ENCODE measurements around the gene PMIS2. TPM values are rescaled to one million over a fixed set of nuclear protein-coding genes. Genes with fewer than 3 reads are reported as not detected.

PMIS2 gene
- total RNA-seq, 1 donor, result not detected

GRCh38 chr19:35566738-35567137, 19.2 kb upstream of the PMIS2 start:
- TF ChIP-seq, protein P1, sequence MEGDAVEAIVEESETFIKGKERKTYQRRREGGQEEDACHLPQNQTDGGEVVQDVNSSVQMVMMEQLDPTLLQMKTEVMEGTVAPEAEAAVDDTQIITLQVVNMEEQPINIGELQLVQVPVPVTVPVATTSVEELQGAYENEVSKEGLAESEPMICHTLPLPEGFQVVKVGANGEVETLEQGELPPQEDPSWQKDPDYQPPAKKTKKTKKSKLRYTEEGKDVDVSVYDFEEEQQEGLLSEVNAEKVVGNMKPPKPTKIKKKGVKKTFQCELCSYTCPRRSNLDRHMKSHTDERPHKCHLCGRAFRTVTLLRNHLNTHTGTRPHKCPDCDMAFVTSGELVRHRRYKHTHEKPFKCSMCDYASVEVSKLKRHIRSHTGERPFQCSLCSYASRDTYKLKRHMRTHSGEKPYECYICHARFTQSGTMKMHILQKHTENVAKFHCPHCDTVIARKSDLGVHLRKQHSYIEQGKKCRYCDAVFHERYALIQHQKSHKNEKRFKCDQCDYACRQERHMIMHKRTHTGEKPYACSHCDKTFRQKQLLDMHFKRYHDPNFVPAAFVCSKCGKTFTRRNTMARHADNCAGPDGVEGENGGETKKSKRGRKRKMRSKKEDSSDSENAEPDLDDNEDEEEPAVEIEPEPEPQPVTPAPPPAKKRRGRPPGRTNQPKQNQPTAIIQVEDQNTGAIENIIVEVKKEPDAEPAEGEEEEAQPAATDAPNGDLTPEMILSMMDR (IDR thresholded peaks at IDR 0.05; ENCODE audit: insufficient read depth, low read depth, low read length), result no peak
- H3K4me3 ChIP-seq (ENCODE audit: low read depth, low read length), result no peak overlapping the region
- no peak for DNase-seq (ENCODE audit: low read depth)

- TF ChIP-seq, protein P1 (IDR thresholded peaks at IDR 0.05; ENCODE audit: insufficient read depth, low read depth, low read length), result no peak
- H3K4me3 ChIP-seq (ENCODE audit: low read depth, low read length), result no peak overlapping the region
- DNase-seq (ENCODE audit: low read depth), result no peak
Measured at GRCh38 chr19:35569281-35569781, 16.6 kb upstream of the PMIS2 start.

DNA sequence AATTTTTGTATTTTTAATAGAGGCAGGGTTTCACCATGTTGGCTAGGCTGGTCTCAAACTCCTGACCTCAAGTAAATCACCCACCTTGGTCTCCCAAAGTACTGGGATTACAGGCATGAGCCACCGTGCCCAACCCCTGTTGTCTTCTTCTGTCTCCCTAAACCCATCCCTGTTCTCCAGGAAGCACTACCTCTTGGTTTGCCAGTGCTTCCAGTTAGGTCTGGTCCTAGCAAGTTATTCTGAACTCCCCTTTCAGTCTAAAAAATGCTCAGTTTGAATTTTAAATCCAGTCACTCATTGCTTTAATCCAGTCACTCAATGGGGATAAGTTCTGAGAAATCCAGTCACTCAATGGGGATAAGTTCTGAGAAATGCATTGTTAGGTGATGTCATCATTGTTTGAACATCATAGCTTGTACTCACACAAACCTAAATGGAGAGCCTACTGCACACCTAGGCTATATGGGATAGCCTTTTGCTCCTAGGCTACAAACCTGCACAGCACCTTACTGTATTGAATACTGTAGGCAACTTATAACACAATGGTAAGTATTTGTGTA, 14.5 kb upstream of the PMIS2 start:
- no peak overlapping the region for H3K4me3 ChIP-seq (ENCODE audit: low read depth, low read length)
- TF ChIP-seq, protein P1 (IDR thresholded peaks at IDR 0.05; ENCODE audit: insufficient read depth, low read depth, low read length), result no peak
- no peak for DNase-seq (ENCODE audit: low read depth)

DNA sequence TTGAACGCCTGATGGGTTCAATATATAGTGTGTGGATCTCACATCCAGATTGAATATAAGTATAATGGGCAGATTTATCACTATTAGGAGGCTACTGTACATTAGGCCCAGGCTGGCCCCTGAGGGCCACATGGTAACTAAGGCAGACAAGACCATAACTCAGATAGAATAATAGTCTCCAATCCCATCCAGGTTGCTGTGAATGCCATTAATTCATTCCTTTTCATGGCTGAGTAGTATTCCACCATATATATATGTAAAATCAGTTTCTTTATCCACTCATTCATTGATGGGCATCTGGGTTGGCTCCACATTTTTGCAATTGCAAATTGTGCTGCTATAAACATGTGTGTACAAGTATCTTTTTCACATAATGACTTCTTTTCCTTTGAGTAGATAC, 8.1 kb upstream of the PMIS2 start:
- TF ChIP-seq, protein P1 (IDR thresholded peaks at IDR 0.05; ENCODE audit: insufficient read depth, low read depth, low read length), result no peak
- no peak overlapping the region for H3K4me3 ChIP-seq (ENCODE audit: low read depth, low read length)
- no peak for DNase-seq (ENCODE audit: low read depth)

DNA sequence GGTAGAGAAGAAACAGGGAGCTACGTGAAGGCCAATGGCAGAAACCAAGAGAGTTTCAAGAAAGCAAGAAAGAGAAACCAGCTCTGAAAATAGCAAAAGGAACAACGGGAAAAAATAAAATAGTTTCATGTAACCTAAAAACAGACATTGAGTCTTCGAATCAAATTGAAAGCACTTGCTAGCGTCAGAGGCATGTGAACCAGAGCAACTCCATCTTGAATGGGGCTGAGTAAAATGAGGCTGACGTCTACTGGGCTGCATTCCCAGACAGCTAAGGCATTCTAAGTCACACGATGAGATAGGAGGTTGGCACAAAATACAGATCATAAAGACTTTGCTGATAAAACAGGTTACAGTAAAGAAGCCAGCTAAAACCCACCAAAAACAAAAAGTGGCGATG, 7.3 kb upstream of the PMIS2 start:
- H3K4me3 ChIP-seq (ENCODE audit: low read depth, low read length), result no peak overlapping the region
- no peak for DNase-seq (ENCODE audit: low read depth)
- TF ChIP-seq, protein P1 (IDR thresholded peaks at IDR 0.05; ENCODE audit: insufficient read depth, low read depth, low read length), result no peak

DNA sequence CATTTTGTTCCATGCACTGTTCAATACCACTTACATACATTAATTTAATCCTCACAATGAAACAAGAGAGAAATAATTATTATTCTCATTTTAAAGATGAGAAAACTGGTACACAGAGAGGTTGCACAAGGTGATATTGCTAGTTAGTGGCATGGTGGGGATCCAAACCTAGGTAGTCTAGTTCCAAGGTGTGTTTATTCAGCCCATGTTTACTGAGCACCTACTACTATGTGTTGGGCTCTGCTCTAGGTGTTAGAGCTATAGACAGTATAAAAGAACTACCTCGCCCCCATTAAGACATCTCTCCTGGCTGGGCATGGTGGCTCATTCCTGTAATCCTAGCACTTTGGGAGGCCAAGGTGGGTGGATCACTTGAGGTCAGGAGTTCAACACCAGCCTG, 3.2 kb upstream of the PMIS2 start:
- no peak overlapping the region for H3K4me3 ChIP-seq (ENCODE audit: low read depth, low read length)
- TF ChIP-seq, protein P1 (IDR thresholded peaks at IDR 0.05; ENCODE audit: insufficient read depth, low read depth, low read length), result no peak
- DNase-seq (ENCODE audit: low read depth), result no peak

- TF ChIP-seq, protein P1 (IDR thresholded peaks at IDR 0.05; ENCODE audit: insufficient read depth, low read depth, low read length), result no peak
- DNase-seq (ENCODE audit: low read depth), result no peak
Measured at GRCh38 chr19:35587321-35587720, 1.3 kb downstream of the PMIS2 start.

More at GRCh38 chr19:35587321-35587720, 1.3 kb downstream of the PMIS2 start:
- no peak overlapping the region for H3K4me3 ChIP-seq (ENCODE audit: low read depth, low read length)

Measured in fibroblast of villous mesenchyme (primary cell).